Immature natural killer cell (primary cell): ENCODE results near the gene LHB. TPM values are rescaled to one million over a fixed set of nuclear protein-coding genes. Genes with fewer than 3 reads are reported as not detected.

Experiments
- DNase-seq, 3 donors: peaks; one replicate each; pipeline ENCODE4 v3.0.0; 2022; ENCODE audit warnings: mixed read lengths in 1 of 3
- H3K27ac Mint-ChIP-seq, 6 donors: one replicate each; pipeline ENCODE4 v1.8.0; 2020; ENCODE audit warnings: mixed read lengths in 6 of 6, mild to moderate bottlenecking in 5 of 6, inconsistent platforms in 4 of 6, moderate library complexity in 3 of 6
- H3K27me3 Mint-ChIP-seq, 3 donors: one replicate each; pipeline ENCODE4 v1.8.0; 2020 to 2021; ENCODE audit warnings: low read depth in 3 of 3, mild to moderate bottlenecking in 3 of 3, mixed read lengths in 3 of 3, moderate library complexity in 3 of 3, inconsistent platforms in 1 of 3
- H3K36me3 Mint-ChIP-seq, 3 donors: one replicate each; pipeline ENCODE4 v1.8.0; 2020; ENCODE audit warnings: mixed read lengths in 3 of 3, inconsistent platforms in 2 of 3, mild to moderate bottlenecking in 2 of 3
- H3K4me1 Mint-ChIP-seq, 2 donors: one replicate each; pipeline ENCODE4 v1.8.0; 2020; ENCODE audit warnings: inconsistent platforms in 2 of 2, mild to moderate bottlenecking in 2 of 2, mixed read lengths in 2 of 2, moderate library complexity in 1 of 2
- H3K4me3 Mint-ChIP-seq, 5 donors: one replicate each; pipeline ENCODE4 v1.8.0; 2020; ENCODE audit warnings: mild to moderate bottlenecking in 5 of 5, mixed read lengths in 5 of 5, inconsistent platforms in 3 of 5, moderate library complexity in 3 of 5
- H3K9me3 Mint-ChIP-seq, 6 donors: one replicate each; pipeline ENCODE4 v1.8.0; 2020; ENCODE audit warnings: mild to moderate bottlenecking in 6 of 6, mixed read lengths in 6 of 6, inconsistent platforms in 4 of 6, moderate library complexity in 3 of 6
- polyA plus RNA-seq, 3 donors: library from polyadenylated mRNA; unstranded; fragments of 300-500 nt; fragmentation: Illumina TruSeq; gene quantifications; one replicate each; pipeline ENCODE4 v1.2.3, GENCODE V29; 2021

The LHB gene
- polyA plus RNA-seq, 3 donors from 2014 or later = not detected

DNA sequence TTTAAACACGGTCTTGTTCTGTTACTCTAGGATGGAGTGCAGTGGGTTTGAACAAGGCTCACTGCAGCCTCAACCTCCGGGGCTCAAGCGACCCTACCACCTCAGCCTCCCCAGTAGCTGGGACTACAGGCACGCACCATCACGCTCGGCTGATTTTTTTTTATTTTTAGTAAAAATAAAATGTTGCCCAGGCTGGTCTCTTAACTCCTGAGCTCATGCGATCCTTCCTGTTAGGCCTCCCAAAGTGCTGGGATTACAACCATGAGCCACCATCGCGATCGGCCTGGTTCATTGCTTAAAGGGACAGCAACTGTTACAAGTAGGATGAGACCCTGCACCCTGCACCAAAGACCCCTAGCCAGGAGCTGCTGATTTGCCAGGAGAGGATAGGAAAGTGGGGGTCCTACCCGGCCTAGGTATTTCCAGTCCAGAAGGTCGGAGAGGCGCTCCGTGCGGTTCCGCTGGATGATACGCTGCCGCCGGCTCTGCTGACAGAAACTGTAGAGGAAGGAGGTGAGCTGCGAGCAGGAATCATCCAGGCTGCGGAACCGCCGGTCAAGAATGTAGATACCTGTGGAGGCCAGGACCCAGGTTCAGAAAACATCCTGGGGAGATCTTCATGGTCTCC lies 46.6 kb downstream of the LHB start:
- Mint-ChIP-seq H3K9me3 (no peaks in the 10 kb centered on the region), H3K27me3 (peaks cover 3 to 8% (median 7%) of the 10 kb centered on the region in 3 donors), H3K4me1 (peaks cover 18 to 26% of the 10 kb centered on the region in 2 donors), H3K36me3 (peaks cover 4 to 22% (median 4%) of the 10 kb centered on the region in 3 donors), H3K27ac (no peak overlapping the region), H3K4me3 (no peak overlapping the region)
- DNase-seq = no peak

DNA sequence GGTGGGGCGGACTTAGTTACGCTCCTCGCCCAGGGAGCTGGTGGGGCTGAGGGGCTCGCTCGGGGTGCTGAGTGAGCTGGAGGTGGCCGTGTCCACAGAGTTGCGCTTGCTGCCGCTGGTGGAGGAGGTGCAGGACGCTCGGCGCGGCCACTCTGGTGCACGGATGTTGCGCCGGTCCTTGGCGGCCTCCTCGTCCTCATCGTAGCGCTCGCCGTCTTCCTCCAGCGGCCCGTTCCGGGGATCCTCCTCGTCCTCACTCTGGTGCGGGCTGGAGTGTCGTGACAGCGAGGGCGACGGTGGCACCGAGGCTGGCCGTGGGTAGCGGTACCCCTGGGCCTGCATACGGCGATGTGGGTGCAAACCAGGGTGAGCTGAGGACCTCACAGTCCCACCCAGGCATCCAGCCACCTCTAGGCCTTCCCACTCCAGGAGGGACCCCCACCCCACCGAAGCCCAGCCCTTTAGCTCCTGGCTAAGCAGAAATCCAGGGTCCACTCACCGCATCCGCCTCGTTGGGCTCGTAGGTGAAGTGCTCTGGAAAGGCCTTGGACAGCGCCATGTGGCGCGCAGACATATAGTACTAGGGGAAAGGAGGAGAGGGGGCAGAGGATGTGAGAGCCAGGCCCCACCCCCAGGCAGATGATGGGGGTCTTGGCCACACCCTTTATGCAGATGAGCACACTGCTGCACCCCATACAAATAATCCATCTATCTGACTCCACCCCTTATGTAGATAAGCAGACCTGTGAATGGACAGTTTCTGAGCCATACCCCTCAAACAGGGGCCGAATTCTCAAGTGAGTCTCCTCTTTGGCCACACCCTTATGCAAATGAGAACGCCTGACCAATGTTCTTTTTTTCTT lies 47.4 kb downstream of the LHB start:
- peaks cover 26 to 32% of the 10 kb centered on the region in 2 donors for H3K4me1 Mint-ChIP-seq
- peaks cover 4 to 22% (median 4%) of the 10 kb centered on the region in 3 donors for H3K36me3 Mint-ChIP-seq
- no peak overlapping the region for H3K27ac Mint-ChIP-seq
- no peaks in the 10 kb centered on the region for H3K9me3 Mint-ChIP-seq
- H3K27me3 Mint-ChIP-seq = peaks cover 10 to 14% (median 13%) of the 10 kb centered on the region in 3 donors
- no peak overlapping the region for H3K4me3 Mint-ChIP-seq
- no peak for DNase-seq

DNA sequence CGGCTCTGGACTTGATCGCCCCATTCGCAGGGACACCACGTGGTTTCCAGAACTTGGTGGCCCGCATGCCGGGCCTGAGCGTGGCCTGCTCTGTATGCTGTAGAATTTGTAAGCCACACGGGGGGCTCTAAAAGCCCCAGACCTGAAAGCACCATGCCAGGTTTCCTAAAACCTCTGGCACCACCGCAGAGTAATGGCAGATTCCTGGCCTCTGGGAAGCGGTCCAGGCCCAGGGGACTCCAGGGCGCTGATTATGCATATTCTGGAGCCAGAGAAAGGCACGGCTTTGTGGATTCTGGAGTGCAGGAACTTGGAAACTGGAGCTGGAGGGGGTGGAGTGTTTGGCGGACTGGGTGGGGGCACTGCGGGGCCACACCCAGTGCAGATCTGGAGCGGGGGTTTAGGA lies 48.1 kb downstream of the LHB start:
- Mint-ChIP-seq H3K4me3 (no peak overlapping the region), H3K27me3 (peaks cover 14 to 18% (median 18%) of the 10 kb centered on the region in 3 donors), H3K27ac (no peak overlapping the region), H3K36me3 (peaks cover 4 to 22% (median 4%) of the 10 kb centered on the region in 3 donors), H3K4me1 (peaks cover 33 to 39% of the 10 kb centered on the region in 2 donors), H3K9me3 (no peaks in the 10 kb centered on the region)
- no peak for DNase-seq

DNA sequence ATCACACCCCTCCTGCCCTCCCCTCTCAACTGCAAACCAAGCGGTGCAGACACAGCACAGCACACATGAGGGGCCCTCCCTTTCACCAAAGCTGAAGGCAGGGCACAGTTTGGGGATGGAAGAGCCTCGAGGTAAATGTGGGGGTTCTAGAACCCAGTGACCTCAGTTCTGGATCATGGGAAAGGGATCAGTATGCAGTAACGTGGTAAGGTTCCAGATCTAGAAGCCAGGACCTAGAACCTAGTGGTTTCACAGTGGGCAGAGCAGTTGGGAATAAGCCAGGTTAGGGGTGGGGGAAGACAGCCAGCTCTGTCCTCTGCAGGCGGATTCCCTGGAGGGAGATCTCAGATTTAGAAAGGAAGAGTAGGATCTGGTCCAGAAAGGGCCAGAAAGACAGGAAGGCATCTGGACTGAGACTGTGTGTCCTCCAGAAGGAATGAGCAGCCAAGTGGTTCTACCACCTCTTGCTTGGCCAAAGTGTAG lies 48.7 kb downstream of the LHB start:
- no peak overlapping the region for H3K4me3 Mint-ChIP-seq
- H3K36me3 Mint-ChIP-seq = peaks cover 4 to 22% (median 4%) of the 10 kb centered on the region in 3 donors
- DNase-seq = no peak
- H3K27me3 Mint-ChIP-seq = peaks cover 14 to 18% (median 18%) of the 10 kb centered on the region in 3 donors
- peak overlapping the region in 3 of 6 donors; percentile 8 to 45 (median 19) for H3K27ac Mint-ChIP-seq
- peaks cover 38 to 45% of the 10 kb centered on the region in 2 donors for H3K4me1 Mint-ChIP-seq
- no peaks in the 10 kb centered on the region for H3K9me3 Mint-ChIP-seq

DNA sequence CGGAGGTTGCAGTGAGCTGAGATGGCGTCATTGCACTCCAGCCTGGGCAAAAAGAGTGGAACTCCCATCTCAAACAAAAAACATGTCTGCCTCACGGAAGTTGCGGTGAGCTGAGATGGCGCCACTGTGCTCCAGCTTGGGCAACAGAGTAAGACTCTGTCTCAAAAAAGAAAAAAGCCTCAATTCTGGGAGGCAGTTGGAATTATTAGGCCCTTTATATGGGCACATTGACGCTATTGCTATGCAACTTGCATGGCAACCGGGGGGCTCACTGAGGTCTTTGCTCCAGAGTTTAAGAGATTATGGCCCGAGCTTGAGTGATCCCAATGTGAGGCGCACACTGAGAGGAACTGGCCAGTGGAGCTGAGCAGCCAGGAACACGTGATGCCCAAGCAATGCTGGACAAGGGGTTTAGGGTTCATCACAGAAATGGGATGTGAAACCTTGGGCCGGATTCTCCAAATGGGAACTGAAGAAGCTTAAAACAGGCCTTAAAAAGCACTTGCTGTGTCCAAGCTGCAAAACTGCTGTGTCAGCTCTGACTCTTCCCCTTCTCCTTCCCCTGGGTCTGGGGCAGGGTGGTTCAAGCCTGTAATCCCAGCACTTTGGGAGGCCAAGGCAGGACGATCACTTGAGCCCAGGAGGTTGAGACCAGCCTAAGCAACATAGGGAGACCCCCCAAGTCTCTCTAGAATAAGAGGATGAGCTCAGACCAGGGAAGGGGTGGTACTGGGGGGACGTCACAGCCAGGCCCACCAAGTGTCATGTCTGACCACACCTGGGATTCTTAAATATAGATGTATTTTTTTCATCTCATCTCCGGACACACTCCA lies 49.3 kb downstream of the LHB start:
- peaks cover 0 to 18% (median 0%) of the 10 kb centered on the region in 3 donors for H3K36me3 Mint-ChIP-seq
- peak overlapping the region in 3 of 5 donors; percentile 7 to 100 (median 42) for H3K4me3 Mint-ChIP-seq
- H3K4me1 Mint-ChIP-seq = peaks cover 44 to 51% of the 10 kb centered on the region in 2 donors
- H3K9me3 Mint-ChIP-seq = no peaks in the 10 kb centered on the region
- H3K27ac Mint-ChIP-seq = peak overlapping the region in 4 of 6 donors; percentile 8 to 64 (median 32)
- DNase-seq = no peak
- H3K27me3 Mint-ChIP-seq = peaks cover 14 to 18% (median 18%) of the 10 kb centered on the region in 3 donors

DNA sequence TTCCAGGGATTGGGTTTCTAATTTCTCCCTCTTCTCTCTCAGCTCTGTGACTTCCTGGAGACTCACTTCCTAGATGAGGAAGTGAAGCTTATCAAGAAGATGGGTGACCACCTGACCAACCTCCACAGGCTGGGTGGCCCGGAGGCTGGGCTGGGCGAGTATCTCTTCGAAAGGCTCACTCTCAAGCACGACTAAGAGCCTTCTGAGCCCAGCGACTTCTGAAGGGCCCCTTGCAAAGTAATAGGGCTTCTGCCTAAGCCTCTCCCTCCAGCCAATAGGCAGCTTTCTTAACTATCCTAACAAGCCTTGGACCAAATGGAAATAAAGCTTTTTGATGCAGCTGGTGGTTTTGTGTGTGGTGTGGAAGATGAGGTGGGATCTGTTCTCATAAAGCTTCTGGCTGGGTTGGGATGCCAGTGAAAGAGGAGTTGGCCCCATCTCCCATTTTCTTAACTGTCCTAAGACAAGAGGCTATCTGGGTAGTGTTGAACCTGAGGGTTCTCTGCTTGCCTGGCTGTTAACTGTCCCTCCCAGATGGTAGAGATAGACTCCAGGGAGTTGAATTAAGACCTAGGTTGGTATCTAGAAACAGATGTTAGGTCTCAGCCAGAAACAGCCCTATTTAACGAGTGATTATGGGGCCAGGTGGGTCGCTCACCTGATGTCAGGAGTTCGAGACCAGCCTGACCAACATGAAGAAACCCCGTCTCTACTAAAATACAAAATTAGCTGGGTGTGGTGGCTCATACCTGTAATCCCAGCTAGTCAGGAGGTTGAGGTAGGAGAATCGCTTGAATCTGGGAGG lies 50.1 kb downstream of the LHB start:
- Mint-ChIP-seq H3K27me3 (peaks cover 14 to 20% (median 18%) of the 10 kb centered on the region in 3 donors), H3K4me3 (peak overlapping the region; percentile 89 to 100 (median 96)), H3K4me1 (peaks cover 52 to 59% of the 10 kb centered on the region in 2 donors), H3K27ac (peak overlapping the region; percentile 94 to 98 (median 97)), H3K9me3 (no peaks in the 10 kb centered on the region), H3K36me3 (peaks cover 0 to 18% (median 0%) of the 10 kb centered on the region in 3 donors)
- DNase-seq = peak in 1 of 3 donors; percentile 25

Other genes with a start within 250 kb of the LHB start
- 10 to 100 TPM; 18.0 to 21.3 (median 19.9) TPM for gene BCAT2, start 206.1 kb downstream of the LHB start, polyA plus RNA-seq
- gene HSD17B14, start 180.6 kb downstream of the LHB start, polyA plus RNA-seq = not detected
- 1 to 10 TPM; 3.0 to 5.9 (median 4.8) TPM for gene PLEKHA4, start 148.5 kb downstream of the LHB start, polyA plus RNA-seq
- 100 to 1,000 TPM in 1 of 3 donors, 10 to 100 TPM in 2; 41.7 to 149 (median 48.8) TPM for gene PPP1R15A, start 144.7 kb downstream of the LHB start, polyA plus RNA-seq
- not detected for gene TULP2, start 118.3 kb downstream of the LHB start, polyA plus RNA-seq
- 100 to 1,000 TPM in 1 of 3 donors, 10 to 100 TPM in 2; 76.7 to 219 (median 89.7) TPM for gene NUCB1, start 116.8 kb downstream of the LHB start, polyA plus RNA-seq
- 1 to 10 TPM in 1 of 3 donors, not detected in 2; 1.3 TPM for gene DHDH, start 83.4 kb downstream of the LHB start, polyA plus RNA-seq
- 100 to 1,000 TPM in 2 of 3 donors, 10 to 100 TPM in 1; 88.6 to 137 (median 106) TPM for gene BAX, start 62.2 kb downstream of the LHB start, polyA plus RNA-seq
- gene FTL, start 51.8 kb downstream of the LHB start, polyA plus RNA-seq = 1,000 to 10,000 TPM; 3,472 to 4,403 (median 4,065) TPM
- 10 to 100 TPM; 16.0 to 40.3 (median 32.9) TPM for gene GYS1, start 23.8 kb downstream of the LHB start, polyA plus RNA-seq
- 10 to 100 TPM; 64.0 to 72.7 (median 64.2) TPM for gene RUVBL2, start 23.2 kb downstream of the LHB start, polyA plus RNA-seq
- gene CGB3, start 7.2 kb upstream of the LHB start, polyA plus RNA-seq = not detected
- gene CGB2, start 14.8 kb upstream of the LHB start, polyA plus RNA-seq = not detected
- not detected for gene CGB1, start 19.8 kb upstream of the LHB start, polyA plus RNA-seq
- not detected for gene CGB5, start 26.8 kb upstream of the LHB start, polyA plus RNA-seq
- not detected for gene CGB8, start 32.0 kb upstream of the LHB start, polyA plus RNA-seq
- gene CGB7, start 40.7 kb upstream of the LHB start, polyA plus RNA-seq = not detected
- not detected for gene NTF4, start 47.7 kb upstream of the LHB start, polyA plus RNA-seq
- not detected for gene KCNA7, start 55.6 kb upstream of the LHB start, polyA plus RNA-seq
- gene SNRNP70, start 68.4 kb upstream of the LHB start, polyA plus RNA-seq = 10 to 100 TPM; 42.6 to 84.4 (median 48.8) TPM
- 1 to 10 TPM; 3.2 to 6.9 (median 5.6) TPM for gene LIN7B, start 97.3 kb upstream of the LHB start, polyA plus RNA-seq
- 1 to 10 TPM; 2.6 to 5.5 (median 3.6) TPM for gene C19orf73, start 102.1 kb upstream of the LHB start, polyA plus RNA-seq
- under 1 TPM in 2 of 3 donors, not detected in 1; 0.07 to 0.58 TPM for gene PPFIA3, start 102.5 kb upstream of the LHB start, polyA plus RNA-seq
- not detected for gene HRC, start 138.3 kb upstream of the LHB start, polyA plus RNA-seq
- gene TRPM4, start 140.7 kb upstream of the LHB start, polyA plus RNA-seq = under 1 TPM in 1 of 3 donors, not detected in 2; 0.17 TPM